Natural killer cell (primary cell): Measurements from ENCODE around the gene KCNIP2. TPM values are rescaled to one million over a fixed set of nuclear protein-coding genes. Genes with fewer than 3 reads are reported as not detected.

ENCODE experiments used
- ATAC-seq, 3 donors: fragments of 150-1000 bp in 2 of 3; fragments of 200-7000 bp in 1 of 3; cut with Tn5 transposase; 1 replicate in 1 of 3; 2 replicates in 2 of 3; pipeline ENCODE4 v1.10.0; 2021; ENCODE audit warnings: mild to moderate bottlenecking in 2 of 3, moderate library complexity in 2 of 3
- DNase-seq, 2 donors: peaks; one replicate each; pipeline versions ENCODE4 v3.0.0 to v3.0.0-alpha.2; 2013 to 2021; ENCODE audit warnings: mixed read lengths in 1 of 2
- H3K27ac ChIP-seq: one replicate; pipeline ENCODE4 v1.5.1; 2013; ENCODE audit warnings: mild to moderate bottlenecking, low read length
- H3K27me3 ChIP-seq: one replicate; pipeline ENCODE4 v1.6.1; 2013; ENCODE audit warnings: low read length; ENCODE audit not compliant: control insufficient read depth, insufficient read depth
- H3K36me3 ChIP-seq: one replicate; pipeline ENCODE4 v1.6.1; 2013; ENCODE audit warnings: low read length; ENCODE audit not compliant: control insufficient read depth, insufficient read depth
- H3K4me1 ChIP-seq: one replicate; pipeline ENCODE4 v1.6.1; 2013; ENCODE audit warnings: low read length; ENCODE audit not compliant: control insufficient read depth, insufficient read depth
- H3K4me3 ChIP-seq: one replicate; pipeline ENCODE4 v1.5.1; 2013; ENCODE audit warnings: low read length
- H3K9me3 ChIP-seq: one replicate; pipeline ENCODE4 v1.6.1; 2013; ENCODE audit warnings: low read length; ENCODE audit not compliant: control insufficient read depth, insufficient read depth
- H3K27ac Mint-ChIP-seq, 2 donors: one replicate each; pipeline ENCODE4 v1.8.0; 2022; ENCODE audit warnings: mild to moderate bottlenecking in 2 of 2, mixed read lengths in 2 of 2, moderate library complexity in 1 of 2
- H3K27me3 Mint-ChIP-seq, 2 donors: one replicate each; pipeline ENCODE4 v1.8.0; 2022; ENCODE audit warnings: low read depth in 2 of 2, mixed read lengths in 2 of 2
- H3K36me3 Mint-ChIP-seq: one replicate; pipeline ENCODE4 v1.8.0; 2022; ENCODE audit warnings: mixed read lengths
- H3K4me1 Mint-ChIP-seq, 2 donors: one replicate each; pipeline ENCODE4 v1.8.0; 2022; ENCODE audit warnings: mixed read lengths in 2 of 2
- H3K4me3 Mint-ChIP-seq: one replicate; pipeline ENCODE4 v1.8.0; 2022; ENCODE audit warnings: mild to moderate bottlenecking, moderate library complexity, mixed read lengths
- H3K9me3 Mint-ChIP-seq, 2 donors: one replicate each; pipeline ENCODE4 v1.8.0; 2022; ENCODE audit warnings: mixed read lengths in 2 of 2
- CTCF ChIP-seq: fragments of 200-600 bp; IDR thresholded peaks from one replicate; pipeline ENCODE4 v1.8.0; 2022; ENCODE audit warnings: antibody characterized with exemption
- WGBS: methylation state at CpG from one replicate; pipeline ENCODE4 v1.1.7; 2013; ENCODE audit warnings: missing lambda C conversion rate; ENCODE audit not compliant: insufficient coverage; 5-methylcytosine and 5-hydroxymethylcytosine counted together
- intact Hi-C: fragments of 100-400 bp; cut with micrococcal nuclease; formaldehyde crosslinking; loops from one replicate; pipeline ENCODE4 v1.14.2; 2022
- total RNA-seq, 4 donors: library from RNA; stranded (reverse); fragments of 120-200 nt in 1 of 4; gene quantifications; one replicate each; pipeline versions ENCODE4 v1.2.3 to v1.2.4, GENCODE V29; 2013 to 2022

KCNIP2 gene
- total RNA-seq, 3 donors from 2014 or later (not counting 1 experiment from before 2014, with no cell fraction given): 0.97 to 2.0 (median 1.6) TPM

- Mint-ChIP-seq H3K4me3 (peak overlapping the region; percentile 92), H3K36me3 (no peaks in the 10 kb centered on the region), H3K4me1 (peaks cover 14 to 47% of the 10 kb centered on the region in 2 donors), H3K27me3 (peaks cover 13 to 15% of the 10 kb centered on the region in 2 donors), H3K27ac (peak overlapping the region in 1 of 2 donors; percentile 72), H3K9me3 (no peaks in the 10 kb centered on the region)
- Histone ChIP-seq H3K27me3 (peaks cover 2% of the 10 kb centered on the region), H3K4me3 (peak overlapping the region; percentile 19), H3K4me1 (peaks cover 42% of the 10 kb centered on the region), H3K36me3 (no peaks in the 10 kb centered on the region), H3K27ac (no peak overlapping the region), H3K9me3 (no peaks in the 10 kb centered on the region)
- ATAC-seq: peak; percentile 73 to 84 (median 77)
- peak; percentile 76 to 84 for DNase-seq
- peak; percentile 90 for TF ChIP-seq CTCF
- intact Hi-C loops: loop anchor here (1.0 kb wide), 2 partner anchors 169 to 232 kb away; no protein-coding TSS in a partner anchor
- WGBS: 7% methylated on average over 46 of the region's 46 CpGs
These were observed 2.7 kb downstream of the KCNIP2 start for GRCh38 chr10:101840741-101841453.

- TF ChIP-seq CTCF: no peak
- Histone ChIP-seq H3K9me3 (no peaks in the 10 kb centered on the region), H3K27ac (no peak overlapping the region), H3K4me3 (peak overlapping the region; percentile 22), H3K36me3 (no peaks in the 10 kb centered on the region), H3K27me3 (peaks cover 2% of the 10 kb centered on the region), H3K4me1 (peaks cover 49% of the 10 kb centered on the region)
- no peak for ATAC-seq
- intact Hi-C loops: loop anchor here (1.0 kb wide), 2 partner anchors 170 to 233 kb away; no protein-coding TSS in a partner anchor
- Mint-ChIP-seq H3K27ac (peak overlapping the region in 1 of 2 donors; percentile 72), H3K9me3 (no peaks in the 10 kb centered on the region), H3K4me1 (peaks cover 14 to 49% of the 10 kb centered on the region in 2 donors), H3K4me3 (peak overlapping the region; percentile 92), H3K27me3 (peaks cover 13 to 15% of the 10 kb centered on the region in 2 donors), H3K36me3 (no peaks in the 10 kb centered on the region)
- DNase-seq: peak in 1 of 2 donors; percentile 58
- 0% methylated on average over 10 of the region's 19 CpGs for WGBS
These were observed 3.4 kb downstream of the KCNIP2 start for GRCh38 chr10:101840102-101840684.

GRCh38 chr10:101839416-101840063 lies 4.1 kb downstream of the KCNIP2 start:
- H3K9me3 ChIP-seq: no peaks in the 10 kb centered on the region
- peak overlapping the region in 1 of 2 donors; percentile 72 for H3K27ac Mint-ChIP-seq
- intact Hi-C loops: loop anchor here (1.0 kb wide), 2 partner anchors 171 to 234 kb away; no protein-coding TSS in a partner anchor
- H3K36me3 ChIP-seq: no peaks in the 10 kb centered on the region
- ATAC-seq: peak; percentile 60 to 66 (median 60)
- H3K27me3 ChIP-seq: peaks cover 2% of the 10 kb centered on the region
- H3K27me3 Mint-ChIP-seq: peaks cover 13 to 14% of the 10 kb centered on the region in 2 donors
- WGBS: 13% methylated on average over 36 of the region's 36 CpGs
- no peaks in the 10 kb centered on the region for H3K9me3 Mint-ChIP-seq
- no peaks in the 10 kb centered on the region for H3K36me3 Mint-ChIP-seq
- H3K27ac ChIP-seq: no peak overlapping the region
- peaks cover 19 to 48% of the 10 kb centered on the region in 2 donors for H3K4me1 Mint-ChIP-seq
- no peak for TF ChIP-seq CTCF
- H3K4me1 ChIP-seq: peaks cover 53% of the 10 kb centered on the region
- peak overlapping the region; percentile 66 for H3K4me3 Mint-ChIP-seq
- peak overlapping the region; percentile 22 for H3K4me3 ChIP-seq
- DNase-seq: peak; percentile 58 to 77
